Right renal pelvis (tissue), 4 donors: ENCODE data around the gene RB1. TPM values are rescaled to one million over a fixed set of nuclear protein-coding genes. Genes with fewer than 3 reads are reported as not detected.

Experiments used
- DNase-seq, 4 donors: peaks; one replicate each; pipeline ENCODE4 v3.0.0-alpha.2; 2013; ENCODE audit warnings: low read depth in 4 of 4, low spot score in 3 of 4, missing footprints in 1 of 4
- polyA plus RNA-seq, 4 donors: library from polyadenylated mRNA; unstranded; fragments of 120-200 nt; gene quantifications; one replicate each; pipeline ENCODE4 v1.2.1, GENCODE V29; 2013; ENCODE audit not compliant: insufficient read length in 4 of 4

RB1 gene
- polyA plus RNA-seq, 4 donors, result 43.0 to 54.7 (median 52.6) TPM

DNA sequence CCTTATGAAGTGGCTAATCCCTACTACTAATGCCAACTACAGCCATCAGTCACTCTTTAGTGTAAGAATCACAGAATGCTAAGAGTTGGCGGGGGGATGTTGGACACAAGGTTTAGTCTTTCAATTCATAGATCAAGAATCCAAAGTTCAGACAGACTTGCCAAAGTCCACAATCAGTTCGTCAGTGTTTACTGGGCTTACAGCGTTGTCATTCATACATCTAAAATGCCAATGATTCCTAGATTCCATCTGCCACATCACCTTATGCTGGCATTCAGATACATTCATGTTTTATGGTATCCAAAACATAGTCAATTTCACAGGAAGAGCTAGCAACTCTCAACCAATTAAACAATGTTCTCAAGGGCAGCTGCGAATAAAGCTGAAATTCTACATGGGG, 211.2 kb downstream of the RB1 start:
- DNase-seq, result no peak

DNA sequence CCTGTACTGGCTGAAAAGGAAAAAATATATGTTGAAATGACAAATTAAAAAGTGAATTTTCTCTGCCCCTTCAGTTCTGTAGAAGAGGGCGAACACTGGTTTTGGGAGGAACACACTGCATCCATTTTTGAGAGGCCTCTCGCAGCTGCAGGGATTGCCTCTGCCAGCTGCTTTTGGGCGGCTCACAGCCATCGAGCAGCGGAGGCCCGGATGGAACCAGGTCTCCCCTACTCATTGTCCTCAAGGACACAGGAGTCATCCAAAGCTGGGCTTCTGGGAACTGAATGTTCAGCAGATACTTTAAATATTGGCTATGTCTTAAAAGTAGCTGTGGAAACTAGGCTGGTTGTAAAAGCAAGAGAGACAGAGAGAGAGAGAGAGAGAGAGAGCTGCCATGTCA, 212.2 kb downstream of the RB1 start:
- no peak for DNase-seq

- DNase-seq, result no peak
Measured at GRCh38 chr13:48518083-48518482, 214.5 kb downstream of the RB1 start.

DNA sequence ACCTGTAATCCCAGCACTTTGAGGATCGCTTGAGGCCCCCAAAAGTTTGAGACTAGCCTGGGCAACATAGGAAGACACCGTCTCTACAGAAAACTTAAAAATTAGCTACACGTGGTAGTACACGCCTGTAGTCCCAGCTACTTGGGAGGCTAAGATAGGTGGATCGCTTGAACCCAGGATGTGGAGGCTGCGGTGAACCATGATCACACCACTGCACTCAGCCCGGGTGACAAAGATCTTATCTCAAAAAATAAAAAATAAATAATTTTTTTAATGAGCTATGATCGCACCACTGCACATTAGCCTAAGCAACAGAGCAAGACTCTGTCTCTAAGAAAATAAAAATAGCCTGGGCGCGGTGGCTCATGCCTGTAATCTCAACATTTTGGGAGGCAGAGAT, 222.7 kb downstream of the RB1 start:
- no peak for DNase-seq

GRCh38 chr13:48527955-48528354, 224.4 kb downstream of the RB1 start:
- no peak for DNase-seq

- DNase-seq, result no peak
Measured at GRCh38 chr13:48528720-48529119, 225.2 kb downstream of the RB1 start.

DNA sequence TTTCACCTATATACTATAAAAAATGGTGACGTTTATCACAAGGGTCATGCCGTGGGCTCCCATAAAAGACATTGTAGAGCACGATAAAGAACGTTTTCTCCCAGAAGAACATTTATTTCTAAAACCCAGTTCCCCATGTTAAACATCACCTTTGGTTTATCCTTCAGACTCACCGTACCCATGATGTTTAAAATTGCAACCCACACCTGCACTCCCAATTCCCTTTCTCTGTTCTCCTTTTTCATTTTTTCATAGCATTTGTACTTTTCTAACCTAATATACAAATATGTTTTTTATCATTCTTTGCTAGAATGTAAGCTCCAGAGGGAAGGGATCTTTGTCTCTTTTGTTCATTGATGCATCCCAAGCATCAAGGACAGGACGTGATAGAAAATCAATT, 227.3 kb downstream of the RB1 start:
- DNase-seq, result no peak

Other genes with a start within 250 kb of the RB1 start
- 100 to 1,000 TPM in 2 of 4 donors, 10 to 100 TPM in 2; 85.0 to 108 (median 102) TPM for gene MED4, start 208.6 kb upstream of the RB1 start, polyA plus RNA-seq
- gene ITM2B, start 70.5 kb upstream of the RB1 start, polyA plus RNA-seq, result 1,000 to 10,000 TPM; 1,615 to 2,127 (median 1,986) TPM
- gene LPAR6, start 109.4 kb downstream of the RB1 start, polyA plus RNA-seq, result 10 to 100 TPM; 40.4 to 56.7 (median 51.1) TPM
- 10 to 100 TPM; 51.6 to 65.1 (median 61.1) TPM for gene RCBTB2, start 229.3 kb downstream of the RB1 start, polyA plus RNA-seq